HG02943 (cell line): Measurements from ENCODE around the gene AACS.

Source experiments
- ATAC-seq: cut with Tn5 transposase; IDR thresholded peaks from one replicate; pipeline ENCODE4 v1.9.1; 2021; ENCODE audit warnings: mild to moderate bottlenecking, low read depth, moderate library complexity; ENCODE audit not compliant: unreplicated experiment

Gene AACS

GRCh38 chr12:125143491-125143890 lies 78.3 kb downstream of the AACS start:
- ATAC-seq = no peak

GRCh38 chr12:125145196-125145595 lies 80.0 kb downstream of the AACS start:
- ATAC-seq = no peak

GRCh38 chr12:125148316-125148715 lies 83.1 kb downstream of the AACS start:
- ATAC-seq = no peak

DNA sequence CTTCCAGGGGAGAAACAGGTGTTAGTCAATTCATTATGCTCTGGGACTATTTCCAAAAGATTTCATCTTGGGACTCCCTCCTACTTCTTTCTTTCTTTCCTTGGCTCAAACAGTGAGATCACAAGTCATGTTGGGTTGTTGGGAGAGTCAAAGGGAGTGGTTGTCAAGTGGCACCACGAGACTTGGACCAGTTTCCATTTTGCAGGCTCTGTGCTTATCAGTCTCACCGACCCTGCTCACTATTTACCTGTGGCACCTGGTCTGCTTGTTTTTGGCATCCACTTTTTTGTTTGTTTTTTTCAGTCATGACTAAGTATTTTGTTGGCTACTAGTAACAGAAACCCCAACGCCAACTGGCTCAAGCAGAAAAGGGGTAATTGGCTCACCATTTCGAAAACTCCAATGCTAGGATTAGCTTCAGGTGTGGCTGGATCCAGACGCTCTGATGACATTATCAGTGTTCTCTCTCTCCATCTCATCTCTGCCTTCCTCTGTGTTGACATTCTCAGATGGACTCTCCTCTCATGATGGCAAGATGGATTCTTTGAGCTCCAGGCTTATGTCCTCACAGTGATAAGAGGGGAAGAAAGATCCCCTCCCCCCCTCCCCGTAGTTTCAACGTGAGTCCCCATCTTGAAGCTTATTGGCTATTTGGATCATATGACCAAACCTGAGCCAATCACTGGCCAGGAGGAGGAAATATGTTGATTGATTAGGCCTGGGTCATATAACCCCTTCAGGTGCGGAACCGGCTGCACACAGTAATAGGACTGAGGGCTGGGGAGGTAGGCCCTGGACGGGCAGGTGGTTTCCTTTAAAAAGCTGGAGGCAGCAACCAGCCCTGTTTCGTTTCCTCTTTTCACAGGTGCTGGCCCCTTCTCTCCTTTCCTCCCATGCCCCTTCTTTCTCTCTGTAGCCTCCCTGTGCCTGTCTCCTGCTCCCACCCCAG lies 84.2 kb downstream of the AACS start:
- ATAC-seq = peak; percentile 96

- ATAC-seq = no peak
Measured at GRCh38 chr12:125151284-125151683, 86.0 kb downstream of the AACS start.

GRCh38 chr12:125152463-125152862 lies 87.2 kb downstream of the AACS start:
- no peak for ATAC-seq

DNA sequence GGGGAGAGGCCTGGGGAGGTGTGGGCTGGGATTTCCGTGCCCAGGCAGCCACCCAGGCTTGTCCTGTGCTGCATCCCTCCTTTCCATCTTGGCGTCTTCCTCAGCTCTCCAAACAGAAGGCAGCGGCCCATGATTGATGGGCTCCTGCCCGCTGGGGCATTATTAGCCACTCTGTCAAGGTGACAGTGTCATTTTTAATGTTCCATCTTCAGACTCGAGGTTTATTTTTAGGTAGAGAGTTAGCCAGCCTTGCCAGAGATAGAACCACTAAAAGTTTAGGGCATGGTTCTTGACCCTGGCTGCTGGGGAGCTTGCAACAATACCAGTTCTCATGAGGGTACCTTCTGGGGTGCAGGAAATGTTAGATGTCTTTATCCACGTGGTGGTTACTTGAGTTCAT lies 90.1 kb downstream of the AACS start:
- no peak for ATAC-seq

GRCh38 chr12:125157177-125157576 lies 91.9 kb downstream of the AACS start:
- ATAC-seq = no peak

DNA sequence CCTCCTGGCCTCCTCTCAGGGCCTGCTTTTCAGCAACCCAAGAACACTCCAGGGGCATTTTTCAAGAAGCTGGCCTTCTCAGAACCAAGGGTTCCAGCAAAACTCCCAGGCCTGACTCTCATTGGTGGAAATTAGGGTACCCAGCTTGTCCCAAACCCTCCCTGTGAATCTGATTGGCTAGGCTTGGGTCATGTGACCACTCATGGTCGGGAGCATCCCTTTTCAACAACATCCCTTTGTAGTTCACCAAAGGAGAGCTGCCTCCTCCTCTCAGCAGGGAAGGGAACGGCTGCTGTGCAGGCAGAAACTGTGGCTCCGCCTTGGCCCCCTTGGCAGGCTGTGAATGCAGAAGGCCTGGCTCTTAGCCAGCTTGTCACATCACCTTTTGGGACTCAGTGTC lies 94.5 kb downstream of the AACS start:
- no peak for ATAC-seq

DNA sequence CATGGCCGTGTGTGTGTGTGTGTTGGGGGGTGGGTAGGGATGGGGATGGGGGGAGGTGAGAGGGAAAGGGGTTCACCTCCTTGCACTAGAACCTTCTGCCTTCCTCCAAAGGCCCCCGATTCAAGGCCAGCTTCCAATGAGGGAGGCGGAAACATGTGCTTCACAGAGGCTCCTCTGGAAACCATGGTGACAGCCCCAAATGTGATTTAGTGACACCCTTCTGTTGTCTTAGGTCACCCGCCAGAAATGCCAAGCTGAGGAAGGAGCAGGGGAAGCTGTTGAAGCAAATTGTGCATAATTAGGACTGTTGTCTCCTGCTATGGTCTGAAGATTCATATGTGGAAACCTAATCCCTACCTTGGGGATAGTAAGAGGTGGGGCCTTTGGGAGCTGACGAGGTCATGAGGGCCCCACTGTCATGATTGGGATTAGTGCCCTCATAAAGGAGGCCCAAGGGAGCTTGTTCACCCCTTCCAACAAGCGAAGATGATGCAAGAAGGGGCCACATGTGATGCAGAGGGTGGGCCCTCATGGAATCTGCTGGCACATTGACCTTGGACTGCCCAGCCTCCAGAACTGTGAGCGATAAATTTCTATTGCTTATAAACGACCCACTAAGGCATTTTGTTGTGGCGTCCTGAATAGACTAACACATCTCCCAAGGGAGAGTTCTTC lies 95.2 kb downstream of the AACS start:
- ATAC-seq = no peak

GRCh38 chr12:125161712-125162022 lies 96.4 kb downstream of the AACS start:
- no peak for ATAC-seq

DNA sequence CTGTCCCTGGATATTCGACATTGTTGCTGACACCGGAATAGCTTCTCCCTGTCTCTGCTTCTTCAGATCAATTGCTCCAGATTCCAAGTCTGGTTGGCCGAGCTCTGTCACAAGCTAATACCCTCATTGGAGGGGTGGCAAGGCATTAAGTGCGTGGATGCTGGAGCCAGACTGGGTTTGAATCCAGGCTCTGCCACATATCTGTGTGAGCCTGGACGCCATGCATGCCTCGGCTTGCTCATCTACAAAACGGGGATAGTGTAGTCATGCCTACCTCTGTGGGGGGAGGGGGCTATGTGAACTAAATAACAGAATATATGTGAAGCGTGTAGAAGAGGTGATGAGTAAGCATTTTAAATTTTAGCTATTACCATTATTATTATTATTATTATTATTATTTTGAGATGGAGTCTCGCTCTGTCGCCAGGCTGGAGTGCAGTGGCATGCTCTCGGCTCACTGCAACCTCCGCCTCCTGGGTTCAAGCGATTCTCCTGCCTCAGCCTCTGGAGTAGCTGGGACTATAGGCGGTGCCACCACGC lies 97.3 kb downstream of the AACS start:
- ATAC-seq = no peak

DNA sequence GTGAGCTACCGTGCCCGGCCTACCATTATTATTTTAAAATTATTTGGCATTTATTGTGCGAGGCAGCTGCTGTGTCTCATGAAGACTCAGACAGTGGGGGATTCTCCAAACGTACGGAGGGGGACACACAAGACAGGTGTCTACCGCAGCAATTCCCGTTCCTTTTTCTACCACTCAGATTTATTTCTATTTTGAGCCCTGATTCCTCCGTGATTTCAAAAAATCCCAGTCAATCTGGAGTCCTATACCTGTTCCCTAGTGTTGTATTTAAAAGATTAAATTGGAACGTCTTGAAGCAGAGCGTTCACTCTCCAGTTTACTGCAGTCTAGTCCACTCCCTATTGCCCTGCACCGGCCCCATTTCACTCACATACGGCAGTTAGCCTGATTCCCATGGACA lies 97.9 kb downstream of the AACS start:
- no peak for ATAC-seq

DNA sequence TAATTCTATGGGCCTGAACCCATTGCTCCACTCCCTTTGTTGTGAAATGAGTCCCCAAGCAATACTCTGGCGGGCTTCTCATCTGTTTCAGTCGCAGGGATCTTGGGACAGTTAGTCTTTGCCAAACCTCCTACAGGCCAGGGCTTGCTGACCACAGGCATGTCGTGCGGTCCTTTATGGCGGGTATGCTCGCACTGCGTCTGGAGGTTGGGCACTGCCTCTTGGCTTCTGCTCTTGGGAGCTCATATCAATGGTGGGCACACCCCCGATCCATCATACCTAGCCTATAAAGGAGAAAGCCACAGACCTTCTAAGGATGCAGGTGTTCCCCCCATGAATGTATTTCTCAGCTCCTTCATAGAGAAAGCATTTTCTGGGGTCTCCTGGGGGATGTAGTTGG lies 99.3 kb downstream of the AACS start:
- no peak for ATAC-seq

DNA sequence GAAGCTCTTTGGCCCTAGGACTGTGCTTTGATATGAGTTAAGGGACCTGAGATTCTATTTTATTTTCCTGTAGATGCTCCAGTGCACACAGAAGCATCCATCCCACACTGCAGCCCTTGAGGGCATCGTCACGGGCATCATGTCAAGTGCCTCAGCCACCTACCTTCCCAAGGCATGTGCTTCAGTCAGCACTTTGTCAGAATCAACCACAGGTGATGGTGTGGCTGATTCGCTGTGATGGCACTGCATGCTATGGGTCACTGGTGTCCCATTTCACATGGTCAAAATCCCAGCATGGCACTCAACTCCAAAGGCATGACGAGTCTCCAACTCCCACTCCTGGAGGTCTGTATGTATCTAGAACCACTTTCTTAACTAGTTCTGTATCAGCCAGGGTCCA lies 100.8 kb downstream of the AACS start:
- ATAC-seq = no peak

GRCh38 chr12:125167658-125168057 lies 102.4 kb downstream of the AACS start:
- ATAC-seq = no peak

DNA sequence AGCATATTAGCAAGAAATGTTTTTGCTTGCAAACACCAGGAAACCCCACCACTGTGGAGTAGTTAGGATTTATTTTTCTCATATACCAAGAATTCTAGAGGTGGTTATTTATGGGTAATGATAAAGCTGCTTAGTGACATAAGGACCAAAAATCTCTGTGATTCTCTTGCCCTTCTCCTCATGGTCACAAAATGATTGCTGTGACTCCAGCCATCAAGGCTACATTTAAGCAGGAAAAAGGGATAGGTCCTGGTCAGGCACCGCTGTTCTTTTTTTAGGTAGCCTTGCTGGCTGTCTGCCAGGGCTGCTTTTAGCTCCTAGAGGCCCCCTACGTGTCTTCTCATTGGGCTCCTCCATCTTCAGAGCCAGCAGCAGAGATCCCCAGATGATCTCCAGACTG lies 104.2 kb downstream of the AACS start:
- ATAC-seq = no peak

DNA sequence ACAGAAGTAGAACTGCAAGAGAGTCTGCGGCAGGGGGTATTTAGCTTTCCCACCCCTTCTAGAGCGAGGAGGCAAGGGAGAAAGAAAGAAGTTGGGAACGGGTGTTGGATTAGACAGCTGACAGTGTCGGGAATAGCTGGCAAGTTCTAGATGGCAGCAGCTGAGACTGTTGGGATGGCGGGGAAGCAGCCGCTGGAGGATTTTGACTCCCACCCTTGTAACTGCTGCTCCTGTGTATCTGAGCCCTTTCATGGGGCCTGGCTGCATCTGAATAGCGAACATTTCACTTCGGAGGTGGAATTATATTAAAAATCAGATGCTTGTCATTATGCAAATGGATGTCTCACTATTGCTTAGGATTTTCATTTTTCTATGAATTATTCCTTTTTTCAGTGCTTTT lies 104.6 kb downstream of the AACS start:
- ATAC-seq = no peak

DNA sequence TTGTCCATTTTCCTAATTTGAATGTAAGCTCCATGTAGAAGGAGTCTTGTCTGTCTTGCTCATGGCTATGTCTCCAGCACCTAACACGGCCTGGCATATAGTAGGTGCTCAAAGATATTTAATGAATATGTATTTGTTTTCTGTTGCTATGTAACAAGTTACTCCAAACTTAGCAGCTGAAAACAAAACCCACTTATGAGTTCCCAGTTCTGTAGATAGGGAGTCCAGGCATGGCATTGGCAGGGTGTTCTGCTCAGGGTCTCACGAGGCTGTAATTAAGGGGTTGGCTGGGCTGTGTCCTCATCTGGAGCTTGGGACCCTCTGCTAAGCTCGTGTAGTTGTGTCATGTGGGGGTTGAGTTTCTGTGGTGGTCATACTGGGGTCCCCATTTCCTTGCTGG lies 106.0 kb downstream of the AACS start:
- ATAC-seq = no peak

GRCh38 chr12:125172231-125172850 lies 107.1 kb downstream of the AACS start:
- no peak for ATAC-seq

DNA sequence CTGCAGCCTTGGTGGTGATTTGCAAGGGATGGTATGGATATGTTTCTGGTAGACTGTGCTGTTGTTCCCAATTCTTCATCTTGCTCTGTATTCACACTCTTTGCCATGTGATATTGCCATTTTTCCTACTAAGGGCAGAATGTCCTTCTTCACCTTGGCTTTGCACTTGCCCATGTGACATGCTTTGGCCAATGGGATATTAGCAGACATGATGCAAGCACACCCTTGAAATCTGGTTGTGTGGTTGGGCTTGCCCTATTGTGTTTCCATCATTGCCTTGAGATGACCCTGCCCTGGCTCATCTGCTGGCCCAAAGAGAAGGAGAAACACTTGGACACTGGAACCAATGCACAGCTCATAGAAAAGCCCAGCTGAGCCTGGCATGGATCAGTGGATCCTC lies 110.3 kb downstream of the AACS start:
- no peak for ATAC-seq
